Measurements from ENCODE around the gene RNASE9.
"Not testable (repeated sequence)": the region's sequence is repeated elsewhere in the genome, so short reads cannot be mapped to it uniquely, and the experiment has no call there.

The RNASE9 gene

GRCh38 chr14:20516921-20517320 is 43.9 kb downstream of the RNASE9 start:
- DNase-seq (ENCODE audit: low spot score) = no peak

- no peak for DNase-seq (ENCODE audit: low spot score)
These were observed 45.0 kb downstream of the RNASE9 start for GRCh38 chr14:20515846-20516245.

GRCh38 chr14:20512177-20512905 is 48.5 kb downstream of the RNASE9 start:
- no peak for DNase-seq (ENCODE audit: low spot score)

- no peak for DNase-seq (ENCODE audit: low spot score)
These were observed 52.5 kb downstream of the RNASE9 start for GRCh38 chr14:20508367-20508766.

GRCh38 chr14:20507537-20507936 is 53.3 kb downstream of the RNASE9 start:
- DNase-seq (ENCODE audit: low spot score) = not testable (repeated sequence)

- DNase-seq (ENCODE audit: low spot score) = not testable (repeated sequence)
These were observed 54.1 kb downstream of the RNASE9 start for GRCh38 chr14:20506752-20507151.

- not testable (repeated sequence) for DNase-seq (ENCODE audit: low spot score)
These were observed 54.6 kb downstream of the RNASE9 start for GRCh38 chr14:20506276-20506675.
